Measurements from ENCODE around the gene CPT1B.
A peak's percentile ranks its signal among the peaks of the same experiment; 100 is the strongest.

Gene CPT1B

GRCh38 chr22:50572965-50573364 lies 5.3 kb downstream of the CPT1B start:
- H3K27ac ChIP-seq = no peak overlapping the region
- TF ChIP-seq CTCF (IDR thresholded peaks at IDR 0.05) = no peak
- TF ChIP-seq ZFX (IDR thresholded peaks at IDR 0.05; ENCODE audit: borderline replicate concordance) = no peak

- TF ChIP-seq CTCF (IDR thresholded peaks at IDR 0.05) = no peak
- no peak for TF ChIP-seq ZFX (IDR thresholded peaks at IDR 0.05; ENCODE audit: borderline replicate concordance)
- no peak overlapping the region for H3K27ac ChIP-seq
These were observed 6.7 kb downstream of the CPT1B start for GRCh38 chr22:50571264-50572175.

GRCh38 chr22:50570861-50571260 lies 7.4 kb downstream of the CPT1B start:
- H3K27ac ChIP-seq = no peak overlapping the region
- TF ChIP-seq ZFX (IDR thresholded peaks at IDR 0.05; ENCODE audit: borderline replicate concordance) (no peak), CTCF (IDR thresholded peaks at IDR 0.05) (no peak)

- H3K27ac ChIP-seq = peak overlapping the region; percentile 72
- TF ChIP-seq CTCF (IDR thresholded peaks at IDR 0.05) = no peak
- TF ChIP-seq ZFX (IDR thresholded peaks at IDR 0.05; ENCODE audit: borderline replicate concordance) = no peak
These were observed 8.2 kb downstream of the CPT1B start for GRCh38 chr22:50569896-50570535.

GRCh38 chr22:50569041-50569459 lies 9.2 kb downstream of the CPT1B start:
- H3K27ac ChIP-seq = peak overlapping the region; percentile 72
- no peak for TF ChIP-seq ZFX (IDR thresholded peaks at IDR 0.05; ENCODE audit: borderline replicate concordance)
- TF ChIP-seq CTCF (IDR thresholded peaks at IDR 0.05) = no peak

GRCh38 chr22:50568626-50569025 lies 9.6 kb downstream of the CPT1B start:
- peak overlapping the region; percentile 72 for H3K27ac ChIP-seq
- TF ChIP-seq CTCF (IDR thresholded peaks at IDR 0.05) = no peak
- no peak for TF ChIP-seq ZFX (IDR thresholded peaks at IDR 0.05; ENCODE audit: borderline replicate concordance)

All from 22Rv1 (cell line).